ENCODE measurements around the gene ARIH1. TPM values are rescaled to one million over a fixed set of nuclear protein-coding genes. Genes with fewer than 3 reads are reported as not detected.

Gene ARIH1
- total RNA-seq, 6 experiments from 2014 or later: 138 to 171 (median 159) TPM

- Mint-ChIP-seq H3K9me3 (peaks cover 14% of the 10 kb centered on the region), H3K4me1 (ENCODE audit: low read depth) (peaks cover 32% of the 10 kb centered on the region), H3K27me3 (ENCODE audit: insufficient read depth) (peaks cover 2% of the 10 kb centered on the region), H3K27ac (no peak overlapping the region), H3K36me3 (ENCODE audit: low read depth) (peaks cover 21% of the 10 kb centered on the region), H3K4me3 (no peak overlapping the region)
- no peak for DNase-seq
- no peak for TF ChIP-seq CTCF (IDR thresholded peaks at IDR 0.05)
These were observed 64.8 kb downstream of the ARIH1 start for GRCh38 chr15:72538931-72539330.

- Mint-ChIP-seq H3K36me3 (ENCODE audit: low read depth) (peaks cover 30% of the 10 kb centered on the region), H3K9me3 (peaks cover 14% of the 10 kb centered on the region), H3K4me1 (ENCODE audit: low read depth) (peaks cover 24% of the 10 kb centered on the region), H3K27me3 (ENCODE audit: insufficient read depth) (peaks cover 2% of the 10 kb centered on the region), H3K4me3 (no peak overlapping the region), H3K27ac (no peak overlapping the region)
- no peak for TF ChIP-seq CTCF (IDR thresholded peaks at IDR 0.05)
- DNase-seq: no peak
These were observed 66.6 kb downstream of the ARIH1 start for GRCh38 chr15:72540606-72541237.

- TF ChIP-seq CTCF (IDR thresholded peaks at IDR 0.05): no peak
These were observed 67.5 kb downstream of the ARIH1 start for GRCh38 chr15:72541674-72542073.

GRCh38 chr15:72545156-72545555 is 71.0 kb downstream of the ARIH1 start:
- peaks cover 6% of the 10 kb centered on the region for H3K9me3 Mint-ChIP-seq
- H3K27ac Mint-ChIP-seq: no peak overlapping the region
- H3K27me3 Mint-ChIP-seq (ENCODE audit: insufficient read depth): peaks cover 1% of the 10 kb centered on the region
- no peak for DNase-seq
- TF ChIP-seq CTCF (IDR thresholded peaks at IDR 0.05): no peak
- H3K4me3 Mint-ChIP-seq: no peak overlapping the region
- peaks cover 24% of the 10 kb centered on the region for H3K36me3 Mint-ChIP-seq (ENCODE audit: low read depth)
- 0 out of 2 replicates have a peak, but pooled peaks cover 5% of the 10 kb centered on the region for H3K4me1 Mint-ChIP-seq (ENCODE audit: low read depth)

More at GRCh38 chr15:72541674-72542073, 67.5 kb downstream of the ARIH1 start:
- Mint-ChIP-seq H3K27me3 (ENCODE audit: insufficient read depth) (peaks cover 2% of the 10 kb centered on the region), H3K36me3 (ENCODE audit: low read depth) (peaks cover 30% of the 10 kb centered on the region), H3K9me3 (peaks cover 14% of the 10 kb centered on the region), H3K4me1 (ENCODE audit: low read depth) (peaks cover 14% of the 10 kb centered on the region), H3K27ac (no peak overlapping the region), H3K4me3 (no peak overlapping the region)
- no peak for DNase-seq

GRCh38 chr15:72554471-72555425 is 80.6 kb downstream of the ARIH1 start:
- peaks cover 51% of the 10 kb centered on the region for H3K4me1 Mint-ChIP-seq (ENCODE audit: low read depth)
- H3K27ac Mint-ChIP-seq: peak overlapping the region; percentile 88
- peak; percentile 74 for DNase-seq
- peaks cover 40% of the 10 kb centered on the region for H3K36me3 Mint-ChIP-seq (ENCODE audit: low read depth)
- H3K27me3 Mint-ChIP-seq (ENCODE audit: insufficient read depth): peaks cover 1% of the 10 kb centered on the region
- no peaks in the 10 kb centered on the region for H3K9me3 Mint-ChIP-seq
- peak overlapping the region; percentile 25; the same call in 1 of the 2 replicates for H3K4me3 Mint-ChIP-seq
- no peak for TF ChIP-seq CTCF (IDR thresholded peaks at IDR 0.05)
